AG10803 (cell line): ENCODE measurements around the gene RIPOR3.
A peak's percentile ranks its signal among the peaks of the same experiment; 100 is the strongest.
"Not testable (repeated sequence)": the region's sequence is repeated elsewhere in the genome, so short reads cannot be mapped to it uniquely, and the experiment has no call there.

ENCODE experiments used
- DNase-seq: peaks from one replicate; pipeline ENCODE4 v3.0.0; 2010; ENCODE audit warnings: low read depth
- H3K4me3 ChIP-seq: 2 replicates; pipeline ENCODE4 v1.5.1; 2011; ENCODE audit warnings: mild to moderate bottlenecking, low read length, control low read depth
- CTCF ChIP-seq: conservative IDR thresholded peaks from 2 replicates; pipeline ENCODE4 v1.5.1; 2011; ENCODE audit warnings: mild to moderate bottlenecking, low read length, control low read depth, inconsistent platforms

Gene RIPOR3

GRCh38 chr20:50545126-50545525 is 146.2 kb downstream of the RIPOR3 start:
- no peak for DNase-seq
- TF ChIP-seq CTCF, result no peak

GRCh38 chr20:50543326-50543725 is 148.0 kb downstream of the RIPOR3 start:
- TF ChIP-seq CTCF, result no peak
- no peak for DNase-seq
- H3K4me3 ChIP-seq, result no peak overlapping the region

More at GRCh38 chr20:50545126-50545525, 146.2 kb downstream of the RIPOR3 start:
- H3K4me3 ChIP-seq, result no peak overlapping the region

- no peak for DNase-seq
- TF ChIP-seq CTCF, result no peak
- no peak overlapping the region for H3K4me3 ChIP-seq
These were observed 149.7 kb downstream of the RIPOR3 start for GRCh38 chr20:50541606-50542041.

- H3K4me3 ChIP-seq, result no peak overlapping the region
- peak; percentile 82 for DNase-seq
These were observed 150.4 kb downstream of the RIPOR3 start for GRCh38 chr20:50540620-50541605.

GRCh38 chr20:50539798-50540197 is 151.5 kb downstream of the RIPOR3 start:
- DNase-seq, H3K4me3 ChIP-seq: not testable (repeated sequence)

More at GRCh38 chr20:50540620-50541605, 150.4 kb downstream of the RIPOR3 start:
- peak; percentile 14; the same call in 1 of the 2 replicates for TF ChIP-seq CTCF

- no peak for TF ChIP-seq CTCF
- H3K4me3 ChIP-seq, result no peak overlapping the region
- no peak for DNase-seq
These were observed 153.1 kb downstream of the RIPOR3 start for GRCh38 chr20:50538276-50538675.

- no peak for TF ChIP-seq CTCF
- no peak overlapping the region for H3K4me3 ChIP-seq
- no peak for DNase-seq
These were observed 153.7 kb downstream of the RIPOR3 start for GRCh38 chr20:50537546-50538201.
